GM23338 (cell line): Measurements from ENCODE around the gene SLC30A3. TPM values are rescaled to one million over a fixed set of nuclear protein-coding genes. Genes with fewer than 3 reads are reported as not detected.

Experiments
- ATAC-seq: fragments of 200-7000 bp; cut with Tn5 transposase; 3 replicates; pipeline ENCODE4 v1.9.1; 2020
- DNase-seq: peaks from one replicate; pipeline ENCODE4 v3.0.0-alpha.2; 2015; ENCODE audit warnings: low spot score
- H2AFZ ChIP-seq: fragments of 200-600 bp; sonication (generic); 2 replicates; pipeline ENCODE4 v1.8.0; 2016; ENCODE audit warnings: antibody characterized with exemption, mild to moderate bottlenecking, moderate library complexity
- H3F3A ChIP-seq: fragments of 200-600 bp; sonication (generic); replicated peaks from 2 replicates; pipeline ENCODE4 v1.8.0; 2017; ENCODE audit warnings: antibody characterized with exemption, mixed run types, low read depth
- H3K27ac ChIP-seq: fragments of 200-600 bp; sonication (generic); 2 replicates; pipeline ENCODE4 v1.6.1; 2016; ENCODE audit warnings: low read depth
- H3K27me3 ChIP-seq: fragments of 200-600 bp; sonication (generic); 2 replicates; pipeline ENCODE4 v1.8.0; 2016; ENCODE audit warnings: mild to moderate bottlenecking, mixed run types, moderate library complexity; ENCODE audit not compliant: insufficient read depth
- H3K36me3 ChIP-seq: fragments of 200-600 bp; sonication (generic); 2 replicates; pipeline ENCODE4 v1.8.0; 2016; ENCODE audit warnings: mild to moderate bottlenecking; ENCODE audit not compliant: insufficient read depth
- H3K4me1 ChIP-seq: fragments of 200-600 bp; sonication (generic); 2 replicates; pipeline ENCODE4 v1.8.0; 2016; ENCODE audit warnings: mild to moderate bottlenecking, moderate library complexity; ENCODE audit not compliant: insufficient read depth
- H3K4me2 ChIP-seq: fragments of 200-600 bp; sonication (generic); 2 replicates; pipeline ENCODE4 v1.7.1; 2017; ENCODE audit warnings: mixed run types
- H3K4me3 ChIP-seq: fragments of 200-600 bp; sonication (generic); 2 replicates; pipeline ENCODE4 v1.6.1; 2016; ENCODE audit warnings: mixed run types
- H3K79me2 ChIP-seq: fragments of 200-600 bp; sonication (generic); replicated peaks from 2 replicates; pipeline ENCODE4 v1.8.0; 2017; ENCODE audit warnings: mild to moderate bottlenecking; ENCODE audit not compliant: insufficient read depth
- H3K9me2 ChIP-seq: fragments of 200-600 bp; sonication (generic); 2 replicates; pipeline ENCODE4 v1.8.0; 2017; ENCODE audit not compliant: insufficient read depth
- H4K20me1 ChIP-seq: fragments of 200-600 bp; sonication (generic); replicated peaks from 2 replicates; pipeline ENCODE4 v1.8.0; 2017; ENCODE audit warnings: mild to moderate bottlenecking; ENCODE audit not compliant: insufficient read depth
- H3K27ac Mint-ChIP-seq: 2 replicates; pipeline ENCODE4 v1.8.0; 2020; ENCODE audit warnings: inconsistent platforms, mild to moderate bottlenecking, moderate library complexity, mixed read lengths
- H3K27me3 Mint-ChIP-seq: 3 replicates; pipeline ENCODE4 v1.8.0; 2022; ENCODE audit warnings: low read depth, mild to moderate bottlenecking, moderate library complexity, mixed read lengths, inconsistent platforms; ENCODE audit not compliant: insufficient read depth, poor library complexity
- H3K36me3 Mint-ChIP-seq: 3 replicates; pipeline ENCODE4 v1.8.0; 2021; ENCODE audit warnings: low read depth, mild to moderate bottlenecking, inconsistent platforms, moderate library complexity, mixed read lengths
- H3K4me1 Mint-ChIP-seq: 3 replicates; pipeline ENCODE4 v1.8.0; 2020; ENCODE audit warnings: mild to moderate bottlenecking, inconsistent platforms, mixed read lengths
- H3K4me3 Mint-ChIP-seq: 3 replicates; pipeline ENCODE4 v1.8.0; 2021; ENCODE audit warnings: moderate library complexity, mild to moderate bottlenecking, inconsistent platforms, mixed read lengths
- H3K9me3 Mint-ChIP-seq: 3 replicates; pipeline ENCODE4 v1.8.0; 2020; ENCODE audit warnings: moderate library complexity, mild to moderate bottlenecking, inconsistent platforms, mixed read lengths
- CREB1 ChIP-seq: fragments of 250-450 bp; sonication (Bioruptor Pico); IDR thresholded peaks from 2 replicates; pipeline ENCODE4 v1.5.0; 2020; ENCODE audit warnings: low read depth, mild to moderate bottlenecking, moderate library complexity
- NANOG ChIP-seq: IDR thresholded peaks from 2 replicates; pipeline ENCODE4 v1.6.1; 2016; ENCODE audit warnings: antibody characterized with exemption, borderline replicate concordance
- POLR2AphosphoS5 ChIP-seq: IDR thresholded peaks from 2 replicates; pipeline ENCODE4 v1.6.1; 2016; ENCODE audit warnings: antibody characterized with exemption, low read depth
- REST ChIP-seq: IDR thresholded peaks from one replicate; pipeline ENCODE4 v1.6.1; 2018; ENCODE audit warnings: antibody characterized with exemption; ENCODE audit not compliant: unreplicated experiment
- STAT1 ChIP-seq: IDR thresholded peaks from one replicate; pipeline ENCODE4 v1.6.1; 2016; ENCODE audit warnings: antibody characterized with exemption; ENCODE audit not compliant: unreplicated experiment
- ZNF114 ChIP-seq: fragments of 250-450 bp; sonication (Bioruptor Pico); IDR thresholded peaks from 2 replicates; pipeline ENCODE4 v1.5.0; 2020; ENCODE audit warnings: mild to moderate bottlenecking, moderate library complexity
- long read RNA-seq: library from polyadenylated mRNA; unstranded; transcript quantifications from one replicate; pipeline ENCODE4 v2.0.0, GENCODE V29; 2020; ENCODE audit not compliant: unreplicated experiment
- polyA plus RNA-seq: library from polyadenylated mRNA; unstranded; fragments of >200 nt; fragmentation: Nextera tagmentation; extraction: Ambion mirVana; gene quantifications from 2 replicates; pipeline ENCODE4 v1.2.1, GENCODE V29; 2016
- total RNA-seq: library from RNA; depleted of rRNA; stranded (reverse); fragments of >200 nt; shearing (Covaris generic); gene quantifications from 2 replicates; pipeline ENCODE4 v1.2.3, GENCODE V29; 2014; rRNA removed
- TF ChIP-seq, protein P1 (sequence below): fragments of 250-450 bp; sonication (Bioruptor Pico); IDR thresholded peaks from 2 replicates; pipeline ENCODE4 v1.5.0; 2020; ENCODE audit warnings: mild to moderate bottlenecking, moderate library complexity

The SLC30A3 gene, protein sequence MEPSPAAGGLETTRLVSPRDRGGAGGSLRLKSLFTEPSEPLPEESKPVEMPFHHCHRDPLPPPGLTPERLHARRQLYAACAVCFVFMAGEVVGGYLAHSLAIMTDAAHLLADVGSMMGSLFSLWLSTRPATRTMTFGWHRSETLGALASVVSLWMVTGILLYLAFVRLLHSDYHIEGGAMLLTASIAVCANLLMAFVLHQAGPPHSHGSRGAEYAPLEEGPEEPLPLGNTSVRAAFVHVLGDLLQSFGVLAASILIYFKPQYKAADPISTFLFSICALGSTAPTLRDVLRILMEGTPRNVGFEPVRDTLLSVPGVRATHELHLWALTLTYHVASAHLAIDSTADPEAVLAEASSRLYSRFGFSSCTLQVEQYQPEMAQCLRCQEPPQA
- 5.1 and 8.3 TPM in 2 replicates for total RNA-seq
- 4.1 and 6.0 TPM in 2 replicates for polyA plus RNA-seq
- long read RNA-seq, transcript SLC30A3-201 (8 exons, 2,260 nt) = major isoform, 5 of 8 reads
- long read RNA-seq, partial matches to known transcripts = 0 of 8 reads
- long read RNA-seq, other reads (novel, unspliced or antisense) = 3 of 8 reads

DNA sequence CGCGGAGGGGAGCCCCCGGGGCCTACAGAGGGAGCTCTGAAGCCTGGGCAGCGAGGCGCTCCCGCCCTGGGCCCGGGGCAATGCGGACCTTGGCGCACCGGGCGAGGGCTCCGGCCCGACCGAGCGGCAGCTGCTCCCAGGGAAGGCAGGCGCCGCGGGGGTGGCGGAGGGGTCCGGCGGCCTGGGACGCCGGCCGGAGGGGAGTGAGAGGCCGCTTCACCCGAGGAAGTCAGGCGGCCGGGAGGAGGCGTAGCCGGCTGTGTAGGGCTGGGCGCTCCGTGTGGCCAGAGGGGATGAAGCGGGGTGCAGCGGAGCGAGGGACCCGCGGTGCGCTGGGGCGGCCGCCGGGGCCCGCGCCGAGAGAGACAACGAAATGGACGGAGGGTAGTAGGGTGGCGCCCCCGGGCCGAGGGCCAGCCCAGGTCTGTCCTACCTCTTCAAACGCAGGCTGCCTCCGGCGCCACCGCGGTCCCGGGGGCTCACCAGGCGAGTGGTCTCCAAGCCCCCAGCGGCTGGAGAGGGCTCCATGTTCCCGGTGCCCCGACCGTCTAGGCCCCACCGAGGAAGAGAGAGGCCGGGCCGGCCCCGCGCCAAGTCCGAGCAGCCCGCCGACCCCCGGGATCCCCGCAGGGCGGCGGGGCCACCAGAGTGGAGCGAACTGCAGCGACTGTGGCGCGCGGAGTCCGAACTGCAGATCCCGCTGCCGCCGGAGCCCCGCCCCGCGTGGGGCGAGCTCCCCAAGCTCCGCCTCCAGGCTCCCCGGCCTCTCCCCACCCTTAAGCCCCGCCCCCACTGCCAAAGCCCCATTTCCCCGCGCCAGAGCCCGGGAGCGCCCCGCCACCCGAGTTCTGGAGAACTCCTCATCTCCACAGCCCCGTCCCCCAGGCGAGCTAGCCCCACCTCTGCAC is at the start of gene SLC30A3:
Gene SLC30A3, minus strand, starts transcription at position 669 of the 908 bp plus-strand sequence. Its CDS starts 141 bp downstream, at position 528.
- Histone ChIP-seq H3K79me2 (no peaks in the 10 kb centered on the region), H3K9me2 (no peaks in the 10 kb centered on the region), H4K20me1 (no peaks in the 10 kb centered on the region; the same call in 1 of the 2 replicates), H3K36me3 (no peaks in the 10 kb centered on the region), H3F3A (0 out of 2 replicates have a peak, but pooled peaks cover 9% of the 10 kb centered on the region), H2AFZ (peak within 1 kb of the TSS; percentile 99), H3K27me3 (peaks cover 78% of the 10 kb centered on the region), H3K4me2 (peak within 1 kb of the TSS; percentile 98), H3K27ac (no peak within 1 kb of the TSS), H3K4me1 (peaks cover 17% of the 10 kb centered on the region), H3K4me3 (peak within 1 kb of the TSS; percentile 82)
- DNase-seq (peak; percentile 74), ATAC-seq (peak; percentile 48)
- Mint-ChIP-seq H3K36me3 (no peaks in the 10 kb centered on the region; the same call in 2 of the 3 replicates), H3K4me1 (peaks cover 23% of the 10 kb centered on the region), H3K9me3 (no peaks in the 10 kb centered on the region), H3K27me3 (peaks cover 47% of the 10 kb centered on the region), H3K27ac (no peak within 1 kb of the TSS), H3K4me3 (peak within 1 kb of the TSS; percentile 82)
- no peak for TF ChIP-seq ZNF114 (CRISPR knock-in tag)
- peak; percentile 46 for TF ChIP-seq POLR2AphosphoS5

GRCh38 chr2:27312152-27312551 is 49.3 kb upstream of the SLC30A3 start:
- peaks cover 13% of the 10 kb centered on the region for H3K4me1 ChIP-seq
- H3K36me3 ChIP-seq = no peaks in the 10 kb centered on the region
- peaks cover 7% of the 10 kb centered on the region; the same call in 1 of the 2 replicates for H4K20me1 ChIP-seq
- Mint-ChIP-seq H3K4me1 (peaks cover 17% of the 10 kb centered on the region; the same call in 2 of the 3 replicates), H3K4me3 (no peak overlapping the region), H3K9me3 (no peaks in the 10 kb centered on the region), H3K27me3 (peaks cover 25% of the 10 kb centered on the region), H3K27ac (no peak overlapping the region), H3K36me3 (peaks cover 5% of the 10 kb centered on the region; the same call in 1 of the 3 replicates)
- no peak overlapping the region for H3K4me2 ChIP-seq
- H3K9me2 ChIP-seq = no peaks in the 10 kb centered on the region
- no peak overlapping the region for H3K27ac ChIP-seq
- H3K27me3 ChIP-seq = peaks cover 28% of the 10 kb centered on the region
- H3K4me3 ChIP-seq = no peak overlapping the region
- no peak for DNase-seq
- H2AFZ ChIP-seq = no peak overlapping the region
- H3F3A ChIP-seq = 0 out of 2 replicates have a peak, but pooled peaks cover 6% of the 10 kb centered on the region
- no peaks in the 10 kb centered on the region for H3K79me2 ChIP-seq
- ATAC-seq = no peak
- TF ChIP-seq, protein P1, sequence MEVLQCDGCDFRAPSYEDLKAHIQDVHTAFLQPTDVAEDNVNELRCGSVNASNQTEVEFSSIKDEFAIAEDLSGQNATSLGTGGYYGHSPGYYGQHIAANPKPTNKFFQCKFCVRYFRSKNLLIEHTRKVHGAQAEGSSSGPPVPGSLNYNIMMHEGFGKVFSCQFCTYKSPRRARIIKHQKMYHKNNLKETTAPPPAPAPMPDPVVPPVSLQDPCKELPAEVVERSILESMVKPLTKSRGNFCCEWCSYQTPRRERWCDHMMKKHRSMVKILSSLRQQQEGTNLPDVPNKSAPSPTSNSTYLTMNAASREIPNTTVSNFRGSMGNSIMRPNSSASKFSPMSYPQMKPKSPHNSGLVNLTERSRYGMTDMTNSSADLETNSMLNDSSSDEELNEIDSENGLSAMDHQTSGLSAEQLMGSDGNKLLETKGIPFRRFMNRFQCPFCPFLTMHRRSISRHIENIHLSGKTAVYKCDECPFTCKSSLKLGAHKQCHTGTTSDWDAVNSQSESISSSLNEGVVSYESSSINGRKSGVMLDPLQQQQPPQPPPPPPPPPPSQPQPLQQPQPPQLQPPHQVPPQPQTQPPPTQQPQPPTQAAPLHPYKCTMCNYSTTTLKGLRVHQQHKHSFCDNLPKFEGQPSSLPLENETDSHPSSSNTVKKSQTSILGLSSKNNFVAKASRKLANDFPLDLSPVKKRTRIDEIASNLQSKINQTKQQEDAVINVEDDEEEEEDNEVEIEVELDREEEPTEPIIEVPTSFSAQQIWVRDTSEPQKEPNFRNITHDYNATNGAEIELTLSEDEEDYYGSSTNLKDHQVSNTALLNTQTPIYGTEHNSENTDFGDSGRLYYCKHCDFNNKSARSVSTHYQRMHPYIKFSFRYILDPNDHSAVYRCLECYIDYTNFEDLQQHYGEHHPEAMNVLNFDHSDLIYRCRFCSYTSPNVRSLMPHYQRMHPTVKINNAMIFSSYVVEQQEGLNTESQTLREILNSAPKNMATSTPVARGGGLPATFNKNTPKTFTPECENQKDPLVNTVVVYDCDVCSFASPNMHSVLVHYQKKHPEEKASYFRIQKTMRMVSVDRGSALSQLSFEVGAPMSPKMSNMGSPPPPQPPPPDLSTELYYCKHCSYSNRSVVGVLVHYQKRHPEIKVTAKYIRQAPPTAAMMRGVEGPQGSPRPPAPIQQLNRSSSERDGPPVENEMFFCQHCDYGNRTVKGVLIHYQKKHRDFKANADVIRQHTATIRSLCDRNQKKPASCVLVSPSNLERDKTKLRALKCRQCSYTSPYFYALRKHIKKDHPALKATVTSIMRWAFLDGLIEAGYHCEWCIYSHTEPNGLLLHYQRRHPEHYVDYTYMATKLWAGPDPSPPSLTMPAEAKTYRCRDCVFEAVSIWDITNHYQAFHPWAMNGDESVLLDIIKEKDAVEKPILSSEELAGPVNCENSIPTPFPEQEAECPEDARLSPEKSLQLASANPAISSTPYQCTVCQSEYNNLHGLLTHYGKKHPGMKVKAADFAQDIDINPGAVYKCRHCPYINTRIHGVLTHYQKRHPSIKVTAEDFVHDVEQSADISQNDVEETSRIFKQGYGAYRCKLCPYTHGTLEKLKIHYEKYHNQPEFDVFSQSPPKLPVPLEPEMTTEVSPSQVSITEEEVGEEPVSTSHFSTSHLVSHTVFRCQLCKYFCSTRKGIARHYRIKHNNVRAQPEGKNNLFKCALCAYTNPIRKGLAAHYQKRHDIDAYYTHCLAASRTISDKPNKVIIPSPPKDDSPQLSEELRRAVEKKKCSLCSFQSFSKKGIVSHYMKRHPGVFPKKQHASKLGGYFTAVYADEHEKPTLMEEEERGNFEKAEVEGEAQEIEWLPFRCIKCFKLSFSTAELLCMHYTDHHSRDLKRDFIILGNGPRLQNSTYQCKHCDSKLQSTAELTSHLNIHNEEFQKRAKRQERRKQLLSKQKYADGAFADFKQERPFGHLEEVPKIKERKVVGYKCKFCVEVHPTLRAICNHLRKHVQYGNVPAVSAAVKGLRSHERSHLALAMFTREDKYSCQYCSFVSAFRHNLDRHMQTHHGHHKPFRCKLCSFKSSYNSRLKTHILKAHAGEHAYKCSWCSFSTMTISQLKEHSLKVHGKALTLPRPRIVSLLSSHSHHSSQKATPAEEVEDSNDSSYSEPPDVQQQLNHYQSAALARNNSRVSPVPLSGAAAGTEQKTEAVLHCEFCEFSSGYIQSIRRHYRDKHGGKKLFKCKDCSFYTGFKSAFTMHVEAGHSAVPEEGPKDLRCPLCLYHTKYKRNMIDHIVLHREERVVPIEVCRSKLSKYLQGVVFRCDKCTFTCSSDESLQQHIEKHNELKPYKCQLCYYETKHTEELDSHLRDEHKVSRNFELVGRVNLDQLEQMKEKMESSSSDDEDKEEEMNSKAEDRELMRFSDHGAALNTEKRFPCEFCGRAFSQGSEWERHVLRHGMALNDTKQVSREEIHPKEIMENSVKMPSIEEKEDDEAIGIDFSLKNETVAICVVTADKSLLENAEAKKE (CRISPR knock-in tag) = no peak
- TF ChIP-seq CREB1 (CRISPR knock-in tag) = no peak
- no peak for TF ChIP-seq NANOG
- no peak for TF ChIP-seq POLR2AphosphoS5
- TF ChIP-seq ZNF114 (CRISPR knock-in tag) = no peak
- no peak for TF ChIP-seq STAT1
- no peak for TF ChIP-seq REST
